Endothelial cell of umbilical vein (primary cell): Measurements from ENCODE around the gene TUBA3C. TPM values are rescaled to one million over a fixed set of nuclear protein-coding genes. Genes with fewer than 3 reads are reported as not detected.

ENCODE experiments used
- BruUV-seq: library from RNA; stranded (reverse); fragments of 400-500 nt; replicated peaks from 2 replicates; lab custom pipeline; 2021; lab: Mats Ljungman, UMichigan
- CTCF ChIA-PET: fragments of 300-600, 350-600 bp; sonication (Branson Sonifier 250); formaldehyde crosslinking; loops from one replicate; lab custom pipeline; 2021; ENCODE audit warnings: antibody characterized with exemption, inconsistent platforms; lab: Charles Lee
- POLR2A ChIA-PET: fragments of 300-600, 350-600 bp; sonication (Branson Sonifier 250); formaldehyde crosslinking; loops from one replicate; lab custom pipeline; 2021; ENCODE audit warnings: antibody characterized with exemption, inconsistent platforms; lab: Charles Lee
- DNase-seq: peaks from one replicate; pipeline ENCODE4 v3.0.0-alpha.2; 2011; ENCODE audit warnings: low read depth, low spot score
- FAIRE-seq: peaks from 2 replicates; lab custom pipeline; 2011; peaks lifted over from hg19 to GRCh38; lab: Jason Lieb, UNC
- H2AFZ ChIP-seq: 2 replicates; pipeline ENCODE4 v1.6.0; 2012; ENCODE audit warnings: low read depth, low read length, control low read depth, inconsistent platforms
- H3K27ac ChIP-seq: 2 replicates; pipeline ENCODE4 v1.5.1; 2011; ENCODE audit warnings: low read depth, mild to moderate bottlenecking, control low read depth, low read length, moderate library complexity; ENCODE audit not compliant: insufficient read depth
- H3K27me3 ChIP-seq, 2 experiments: 2 replicates each; pipeline versions ENCODE4 v1.6.0 to v1.6.1; 2011; ENCODE audit warnings: low read length in 2 of 2, mixed read lengths in 1 of 2; ENCODE audit not compliant: control insufficient read depth in 2 of 2, insufficient read depth in 2 of 2
- H3K36me3 ChIP-seq, 2 experiments: 2 replicates in 1 of 2; 3 replicates in 1 of 2; pipeline ENCODE4 v1.5.1; 2011; ENCODE audit warnings: low read length in 2 of 2, mild to moderate bottlenecking in 1 of 2, moderate library complexity in 1 of 2; ENCODE audit not compliant: control insufficient read depth in 2 of 2, insufficient read depth in 2 of 2; ENCODE audit errors: extremely low read depth in 1 of 2
- H3K4me1 ChIP-seq: 3 replicates; pipeline ENCODE4 v1.5.1; 2011; ENCODE audit warnings: mild to moderate bottlenecking, low read length; ENCODE audit not compliant: control insufficient read depth, insufficient read depth; ENCODE audit errors: extremely low read depth
- H3K4me2 ChIP-seq: 2 replicates; pipeline ENCODE4 v1.6.1; 2011; ENCODE audit warnings: low read length, control low read depth, mixed read lengths; ENCODE audit not compliant: insufficient read depth
- H3K4me3 ChIP-seq, 3 experiments: fragments of 200-600 bp in 1 of 3; sonication (generic), shearing (Covaris generic) in 1 of 3; replicated peaks in 1 of 3; 2 replicates each; pipeline ENCODE4 v1.5.1; 2011 to 2016; ENCODE audit warnings: control low read depth in 3 of 3, low read length in 3 of 3, mild to moderate bottlenecking in 2 of 3, inconsistent platforms in 1 of 3, low read depth in 1 of 3, moderate library complexity in 1 of 3; ENCODE audit not compliant: insufficient read depth in 1 of 3
- H3K79me2 ChIP-seq: 2 replicates; pipeline ENCODE4 v1.6.0; 2012; ENCODE audit warnings: low read length, inconsistent platforms; ENCODE audit not compliant: control insufficient read depth, insufficient read depth
- H3K9ac ChIP-seq: replicated peaks from 2 replicates; pipeline ENCODE3; 2011; ENCODE audit warnings: low read length, control low read depth; ENCODE audit not compliant: insufficient read depth; ENCODE audit errors: extremely low read depth
- H3K9me1 ChIP-seq: replicated peaks from 3 replicates; pipeline ENCODE4 v1.6.0; 2011; ENCODE audit warnings: mild to moderate bottlenecking, low read length; ENCODE audit not compliant: control insufficient read depth, insufficient read depth; ENCODE audit errors: extremely low read depth
- H3K9me3 ChIP-seq: replicated peaks from 2 replicates; pipeline ENCODE4 v1.5.1; 2012; ENCODE audit warnings: low read length, inconsistent platforms; ENCODE audit not compliant: control insufficient read depth, insufficient read depth
- H4K20me1 ChIP-seq: replicated peaks from 2 replicates; pipeline ENCODE3; 2011; ENCODE audit warnings: mild to moderate bottlenecking, low read length; ENCODE audit not compliant: control insufficient read depth, insufficient read depth; ENCODE audit errors: extremely low read depth
- EZH2 ChIP-seq: IDR thresholded peaks from 2 replicates; pipeline ENCODE4 v1.6.1; 2012; ENCODE audit warnings: borderline replicate concordance, low read depth, mild to moderate bottlenecking, moderate library complexity, low read length, inconsistent platforms; ENCODE audit not compliant: severe bottlenecking
- FOS ChIP-seq: IDR thresholded peaks from 2 replicates; pipeline ENCODE4 v1.6.1; 2011; ENCODE audit warnings: mild to moderate bottlenecking, low read length, moderate library complexity, borderline replicate concordance; ENCODE audit not compliant: insufficient read depth
- GATA2 ChIP-seq: IDR thresholded peaks from 2 replicates; pipeline ENCODE4 v1.7.0; 2011; ENCODE audit warnings: low read depth, mild to moderate bottlenecking, moderate library complexity, mixed read lengths, low read length; ENCODE audit not compliant: insufficient read length, insufficient read depth
- JUN ChIP-seq: IDR thresholded peaks from 2 replicates; pipeline ENCODE4 v1.6.1; 2011; ENCODE audit warnings: borderline replicate concordance, low read depth; ENCODE audit not compliant: insufficient read length, insufficient read depth
- MYC ChIP-seq: IDR thresholded peaks from one replicate; pipeline ENCODE4 v1.6.1; 2011; ENCODE audit warnings: mild to moderate bottlenecking, low read depth, low read length
- POLR2A ChIP-seq: IDR thresholded peaks from 2 replicates; pipeline ENCODE4 v1.6.1; 2012; ENCODE audit warnings: low read depth, mild to moderate bottlenecking, control low read depth, low read length
- POLR2AphosphoS5 ChIP-seq: IDR thresholded peaks from 2 replicates; pipeline ENCODE4 v1.6.1; 2012; ENCODE audit warnings: low read depth, mild to moderate bottlenecking, control low read depth, low read length, moderate library complexity; ENCODE audit not compliant: insufficient read depth
- dilution Hi-C: fragments of 300-500 bp; cut with MboI; formaldehyde crosslinking; loops from one replicate; pipeline ENCODE4 v1.15.0; 2019; ENCODE audit warnings: low sequenced_read_pairs; ENCODE audit not compliant: extremely low pct_ligation_motif_present
- intact Hi-C: fragments of 100-400 bp; cut with micrococcal nuclease; formaldehyde crosslinking; loops from one replicate; pipeline ENCODE4 v1.10.0; 2022
- polyA plus RNA-seq, 4 experiments: library from polyadenylated mRNA; depleted of rRNA in 3 of 4; stranded (reverse) in 3 of 4; unstranded in 1 of 4; fragments of >200 nt; gene quantifications; 2 replicates each; pipeline versions ENCODE4 v1.2.1 to v1.2.3, GENCODE V29; 2011 to 2012; ENCODE audit warnings: missing spikeins in 1 of 4
- total RNA-seq: library from RNA; stranded (reverse); gene quantifications from 2 replicates; pipeline ENCODE4 v1.2.3, GENCODE V29; 2021
- TF ChIP-seq, protein P1 (sequence below): IDR thresholded peaks from 2 replicates; pipeline ENCODE4 v1.6.1; 2011; ENCODE audit not compliant: insufficient read depth, insufficient read length
- TF ChIP-seq, protein P2 (sequence below), 2 donors: IDR thresholded peaks; 1 replicate in 1 of 2; 2 replicates in 1 of 2; pipeline ENCODE4 v1.5.1; 2011; ENCODE audit warnings: low read length in 2 of 2, mild to moderate bottlenecking in 2 of 2, moderate library complexity in 2 of 2, control low read depth in 1 of 2, inconsistent platforms in 1 of 2, low read depth in 1 of 2; ENCODE audit not compliant: insufficient read depth in 1 of 2; ENCODE audit errors: extremely low read depth in 1 of 2

TUBA3C gene
- total and polyA plus RNA-seq, 2 donors (not counting 3 experiments of a cell fraction or from before 2014, with no cell fraction given), result not detected

DNA sequence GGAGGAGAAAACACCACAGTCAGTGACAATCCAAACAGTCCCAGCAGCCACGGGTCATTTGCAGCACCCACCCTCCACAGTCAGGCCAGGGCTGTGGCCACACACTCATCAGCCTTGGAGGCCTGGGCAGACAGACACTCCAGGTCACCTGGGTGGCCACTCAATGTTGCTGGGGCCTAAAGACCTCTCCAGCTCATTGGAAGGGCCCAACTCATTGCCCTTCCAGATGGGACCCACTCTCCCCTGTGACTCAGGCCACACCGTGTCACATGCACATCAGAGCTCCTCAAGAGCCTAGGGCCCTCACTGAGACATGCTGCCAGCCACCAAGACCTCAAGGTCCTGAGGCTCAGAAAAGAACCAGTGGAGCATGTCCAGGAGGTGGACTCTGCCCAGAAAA is 22.4 kb downstream of the TUBA3C start:
- peaks cover 15% of the 10 kb centered on the region for H3K9me3 ChIP-seq
- no peaks in the 10 kb centered on the region for H3K79me2 ChIP-seq
- FAIRE-seq (no peak), DNase-seq (no peak)
- H3K4me1 ChIP-seq, result no peaks in the 10 kb centered on the region
- no peaks in the 10 kb centered on the region for H4K20me1 ChIP-seq
- H3K9me1 ChIP-seq, result no peaks in the 10 kb centered on the region
- dilution Hi-C loops (no loop called here), intact Hi-C loops (no loop called here)
- H3K36me3 ChIP-seq, result no peaks in the 10 kb centered on the region
- H3K27ac ChIP-seq, result no peak overlapping the region
- ChIA-PET CTCF (no interaction called here), POLR2A (no interaction called here)
- H3K27me3 ChIP-seq, result no peaks in the 10 kb centered on the region
- BruUV-seq, result no TSS peak
- no peak overlapping the region for H2AFZ ChIP-seq
- no peak overlapping the region for H3K9ac ChIP-seq
- H3K4me3 ChIP-seq, result no peak overlapping the region
- TF ChIP-seq JUN (no peak), POLR2AphosphoS5 (no peak), POLR2A (no peak), MYC (no peak), GATA2 (no peak), FOS (no peak), EZH2 (no peak)
- TF ChIP-seq, protein P1, sequence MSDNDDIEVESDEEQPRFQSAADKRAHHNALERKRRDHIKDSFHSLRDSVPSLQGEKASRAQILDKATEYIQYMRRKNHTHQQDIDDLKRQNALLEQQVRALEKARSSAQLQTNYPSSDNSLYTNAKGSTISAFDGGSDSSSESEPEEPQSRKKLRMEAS, result no peak
- TF ChIP-seq, protein P2, sequence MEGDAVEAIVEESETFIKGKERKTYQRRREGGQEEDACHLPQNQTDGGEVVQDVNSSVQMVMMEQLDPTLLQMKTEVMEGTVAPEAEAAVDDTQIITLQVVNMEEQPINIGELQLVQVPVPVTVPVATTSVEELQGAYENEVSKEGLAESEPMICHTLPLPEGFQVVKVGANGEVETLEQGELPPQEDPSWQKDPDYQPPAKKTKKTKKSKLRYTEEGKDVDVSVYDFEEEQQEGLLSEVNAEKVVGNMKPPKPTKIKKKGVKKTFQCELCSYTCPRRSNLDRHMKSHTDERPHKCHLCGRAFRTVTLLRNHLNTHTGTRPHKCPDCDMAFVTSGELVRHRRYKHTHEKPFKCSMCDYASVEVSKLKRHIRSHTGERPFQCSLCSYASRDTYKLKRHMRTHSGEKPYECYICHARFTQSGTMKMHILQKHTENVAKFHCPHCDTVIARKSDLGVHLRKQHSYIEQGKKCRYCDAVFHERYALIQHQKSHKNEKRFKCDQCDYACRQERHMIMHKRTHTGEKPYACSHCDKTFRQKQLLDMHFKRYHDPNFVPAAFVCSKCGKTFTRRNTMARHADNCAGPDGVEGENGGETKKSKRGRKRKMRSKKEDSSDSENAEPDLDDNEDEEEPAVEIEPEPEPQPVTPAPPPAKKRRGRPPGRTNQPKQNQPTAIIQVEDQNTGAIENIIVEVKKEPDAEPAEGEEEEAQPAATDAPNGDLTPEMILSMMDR (IDR thresholded peaks at IDR 0.05; ENCODE audit: extremely low read depth in 1 of 2, insufficient read depth in 1 of 2, low read depth in 1 of 2, low read length in 2 of 2), result no peak
- no peak overlapping the region for H3K4me2 ChIP-seq
